Spleen (tissue), 7 donors: ENCODE results near the gene STIM1.

Experiments used
- CTCF ChIP-seq, 11 experiments: fragments of 200-600 bp in 7 of 11; fragments of 450-650 bp in 4 of 11; sonication (generic) in 4 of 11; IDR thresholded peaks in 8 of 11; conservative IDR thresholded peaks in 3 of 11; 1 replicate in 7 of 11; 2 replicates in 4 of 11; pipeline versions ENCODE4 v1.4.0 to v1.8.0; 2016 to 2021; ENCODE audit warnings: antibody characterized with exemption in 11 of 11, inconsistent platforms in 4 of 11, mild to moderate bottlenecking in 1 of 11
- POLR2AphosphoS5 ChIP-seq, 3 donors: sonication (generic); formaldehyde crosslinking; IDR thresholded peaks; one replicate each; pipeline ENCODE4 v1.5.1; 2017; ENCODE audit warnings: antibody characterized with exemption in 3 of 3
- donor health status: DM: no; HTN: no; CAD: no; lungs with moderate emphysema.
- donor health status: DM: no; HTN: no; CAD: no.
- donor health status: DM: no; HTN: no; CAD: no.

GRCh38 chr11:3896644-3897043 lies 41.2 kb downstream of the STIM1 start:
- TF ChIP-seq CTCF (IDR thresholded peaks at IDR 0.05 in 8 of 11, conservative IDR thresholded peaks at IDR 0.05 in 3 of 11), result no peak
- TF ChIP-seq POLR2AphosphoS5 (IDR thresholded peaks at IDR 0.05), result no peak
